Measurements from ENCODE around the gene SBK1. TPM values are rescaled to one million over a fixed set of nuclear protein-coding genes. Genes with fewer than 3 reads are reported as not detected.
"Not testable (repeated sequence)": the region's sequence is repeated elsewhere in the genome, so short reads cannot be mapped to it uniquely, and the experiment has no call there.

SBK1 gene
- total RNA-seq (1 to 10 TPM in 2 of 7 donors, under 1 TPM in 5; 0.37 to 1.5 (median 0.80) TPM), polyA plus RNA-seq (under 1 TPM; 0.32 to 0.79 TPM)
- long read RNA-seq, donor 1, result 0 reads
- long read RNA-seq, donor 2, full-length matches to known transcripts, result 4 of 11 reads
- long read RNA-seq, donor 2, partial matches to known transcripts, result 7 of 11 reads
- long read RNA-seq, donor 2, other reads (novel, unspliced or antisense), result 0 of 11 reads
- long read RNA-seq, donor 3, full-length matches to known transcripts, result 4 of 4 reads
- long read RNA-seq, donor 3, partial matches to known transcripts, result 0 of 4 reads
- long read RNA-seq, donor 3, other reads (novel, unspliced or antisense), result 0 of 4 reads

DNA sequence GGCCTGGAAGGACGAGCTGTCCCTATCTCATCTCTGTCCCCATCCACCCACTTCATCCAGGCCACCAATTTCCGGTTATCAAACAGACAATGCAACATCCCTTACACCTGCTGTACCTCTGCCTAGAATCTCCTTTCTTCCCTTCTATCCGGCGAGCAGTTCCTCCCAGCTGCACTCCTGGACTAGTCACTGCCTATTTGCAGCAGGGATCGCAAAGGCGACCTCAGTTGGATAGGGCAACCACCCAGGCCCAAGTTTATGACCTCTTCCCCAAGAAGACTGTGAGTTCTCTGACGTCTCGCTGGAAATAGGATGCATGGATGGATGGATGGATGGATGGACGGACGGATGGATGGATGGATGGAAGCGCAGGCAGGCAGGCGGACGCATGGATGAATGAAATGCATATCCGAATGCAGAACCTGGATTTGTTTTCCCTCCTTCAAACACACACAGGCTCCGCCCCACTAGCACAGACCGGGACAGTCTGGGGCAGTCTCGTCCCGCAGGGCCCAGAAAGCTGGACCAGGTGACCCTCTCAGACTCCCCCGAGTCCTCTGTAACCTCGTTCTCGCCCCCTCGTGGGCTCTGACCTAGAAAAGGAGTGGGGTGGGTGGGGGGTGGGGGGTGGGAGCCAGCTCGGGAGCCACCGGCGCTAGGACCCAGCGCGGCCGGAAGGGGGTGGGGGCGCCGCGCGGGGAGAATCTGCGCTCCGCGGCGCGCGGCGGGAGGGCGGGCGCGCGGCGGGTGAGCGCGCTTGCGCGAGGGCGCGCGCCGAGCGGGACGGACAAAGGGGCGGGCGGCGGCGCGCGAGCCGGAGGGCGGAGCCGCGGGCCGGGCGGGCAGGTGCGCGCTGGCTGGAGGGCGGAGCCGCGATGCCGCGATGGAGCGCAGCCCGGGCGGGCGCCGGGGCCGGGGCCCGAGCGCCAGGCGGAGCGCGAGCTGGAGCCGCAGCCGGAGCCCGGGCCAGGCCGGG lies at the start of gene SBK1:
Gene SBK1 (plus strand): TSS at position 875 of the 976 bp plus-strand sequence. CDS start 24,867 bp downstream, outside the sequence.
- H3K27me3 ChIP-seq, result no peaks in the 10 kb centered on the region
- TF ChIP-seq, protein P1, sequence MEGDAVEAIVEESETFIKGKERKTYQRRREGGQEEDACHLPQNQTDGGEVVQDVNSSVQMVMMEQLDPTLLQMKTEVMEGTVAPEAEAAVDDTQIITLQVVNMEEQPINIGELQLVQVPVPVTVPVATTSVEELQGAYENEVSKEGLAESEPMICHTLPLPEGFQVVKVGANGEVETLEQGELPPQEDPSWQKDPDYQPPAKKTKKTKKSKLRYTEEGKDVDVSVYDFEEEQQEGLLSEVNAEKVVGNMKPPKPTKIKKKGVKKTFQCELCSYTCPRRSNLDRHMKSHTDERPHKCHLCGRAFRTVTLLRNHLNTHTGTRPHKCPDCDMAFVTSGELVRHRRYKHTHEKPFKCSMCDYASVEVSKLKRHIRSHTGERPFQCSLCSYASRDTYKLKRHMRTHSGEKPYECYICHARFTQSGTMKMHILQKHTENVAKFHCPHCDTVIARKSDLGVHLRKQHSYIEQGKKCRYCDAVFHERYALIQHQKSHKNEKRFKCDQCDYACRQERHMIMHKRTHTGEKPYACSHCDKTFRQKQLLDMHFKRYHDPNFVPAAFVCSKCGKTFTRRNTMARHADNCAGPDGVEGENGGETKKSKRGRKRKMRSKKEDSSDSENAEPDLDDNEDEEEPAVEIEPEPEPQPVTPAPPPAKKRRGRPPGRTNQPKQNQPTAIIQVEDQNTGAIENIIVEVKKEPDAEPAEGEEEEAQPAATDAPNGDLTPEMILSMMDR (IDR thresholded peaks at IDR 0.05), result no peak
- no peaks in the 10 kb centered on the region for H3K36me3 ChIP-seq
- intact Hi-C loops (cut with DNase I), result no loop called here
- no peaks in the 10 kb centered on the region for H3K9me3 ChIP-seq
- 1 to 5% (median 2%) methylated on average over 21 to 87 of the region's 88 CpGs for WGBS, 3 donors
- peaks cover 7% of the 10 kb centered on the region for H3K4me1 ChIP-seq (ENCODE audit: insufficient read depth)
- H3K27ac ChIP-seq, result peak within 1 kb of the TSS in 1 of 2 donors; percentile 44
- peak within 1 kb of the TSS; percentile 45 for H3K4me3 ChIP-seq
- DNase-seq, result peak; percentile 61 to 83 (median 74)

DNA sequence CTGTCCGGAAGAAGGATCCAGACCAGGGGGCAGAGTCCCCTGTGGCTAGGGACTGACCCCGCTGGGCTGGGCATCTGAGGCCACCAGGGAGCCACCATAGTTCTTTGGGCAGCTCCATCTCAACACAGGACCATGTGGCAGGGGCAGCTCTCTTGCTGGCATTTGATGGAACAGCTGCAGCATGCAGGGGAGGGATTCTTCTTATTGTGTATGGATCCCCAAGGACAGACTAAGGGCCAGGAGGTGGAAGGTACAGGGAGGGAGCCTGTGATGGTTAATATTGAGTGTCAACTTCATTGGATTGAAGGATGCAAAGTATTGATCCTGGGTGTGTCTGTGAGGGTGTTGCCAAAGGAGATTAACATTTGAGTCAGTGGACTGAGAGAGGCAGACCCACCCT lies 42.8 kb upstream of the SBK1 start:
- H3K36me3 ChIP-seq; intact Hi-C loops (cut with DNase I); H3K4me1 ChIP-seq (ENCODE audit: insufficient read depth); DNase-seq; H3K4me3 ChIP-seq; H3K27me3 ChIP-seq; H3K9me3 ChIP-seq; H3K27ac ChIP-seq: not testable (repeated sequence)
- WGBS, 3 donors, result 77 to 89% (median 81%) methylated on average over 2 of the region's 2 CpGs

DNA sequence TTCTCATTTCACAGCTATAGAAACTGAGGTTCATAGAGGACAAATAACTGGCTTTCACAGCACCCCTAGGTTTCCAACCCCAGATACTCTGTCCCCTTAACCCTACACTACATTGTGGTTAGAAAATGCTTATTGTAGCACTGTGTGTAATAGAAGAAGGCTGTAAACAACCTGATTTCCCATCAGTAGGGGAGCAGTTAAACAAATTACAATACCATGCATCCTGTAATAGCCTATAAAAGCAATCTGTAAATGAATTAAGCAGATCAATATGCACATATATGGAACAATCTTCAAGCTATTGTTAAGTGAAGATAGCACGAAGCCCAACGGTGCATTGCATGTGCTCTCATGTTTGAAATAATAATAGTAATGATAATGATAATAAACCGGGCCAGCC lies 41.3 kb upstream of the SBK1 start:
- WGBS, 3 donors, result 37 to 53% (median 41%) methylated on average over 3 of the region's 3 CpGs
- Histone ChIP-seq H3K4me3 (no peak overlapping the region), H3K4me1 (ENCODE audit: insufficient read depth) (no peaks in the 10 kb centered on the region), H3K27me3 (no peaks in the 10 kb centered on the region), H3K27ac (no peak overlapping the region), H3K9me3 (no peaks in the 10 kb centered on the region), H3K36me3 (no peaks in the 10 kb centered on the region)
- TF ChIP-seq, protein P1 (IDR thresholded peaks at IDR 0.05), result no peak
- TF ChIP-seq EP300 (IDR thresholded peaks at IDR 0.05) (no peak), POLR2A (IDR thresholded peaks at IDR 0.05) (no peak)
- intact Hi-C loops (cut with DNase I), result no loop called here
- DNase-seq, result no peak

DNA sequence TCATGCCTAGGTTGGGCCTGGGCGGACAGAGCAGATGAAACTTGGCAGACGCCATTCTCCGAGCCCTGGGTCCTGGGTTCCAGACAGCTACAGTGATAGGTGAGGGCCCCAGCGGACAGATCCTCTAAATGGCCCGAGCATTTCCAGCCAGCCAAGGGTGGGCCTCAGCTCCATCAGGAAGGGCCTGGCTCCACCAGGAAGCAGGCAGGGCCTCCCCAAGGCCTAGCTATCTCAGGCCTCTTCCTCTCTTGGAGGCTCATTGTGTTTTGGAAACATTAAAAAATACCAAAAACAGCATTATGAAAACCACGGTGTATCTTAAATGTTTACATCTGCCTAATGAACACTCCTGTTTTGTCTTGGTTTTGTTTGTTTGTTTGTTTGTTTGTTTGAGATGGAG lies 38.2 kb upstream of the SBK1 start:
- Histone ChIP-seq H3K27ac (no peak overlapping the region), H3K36me3 (no peaks in the 10 kb centered on the region), H3K27me3 (no peaks in the 10 kb centered on the region), H3K4me1 (ENCODE audit: insufficient read depth) (no peaks in the 10 kb centered on the region), H3K4me3 (no peak overlapping the region), H3K9me3 (no peaks in the 10 kb centered on the region)
- TF ChIP-seq POLR2A (IDR thresholded peaks at IDR 0.05), result no peak
- no peak for TF ChIP-seq EP300 (IDR thresholded peaks at IDR 0.05)
- TF ChIP-seq, protein P1 (IDR thresholded peaks at IDR 0.05), result no peak
- 67 to 84% (median 74%) methylated on average over 6 of the region's 6 CpGs for WGBS, 3 donors
- DNase-seq, result no peak
- intact Hi-C loops (cut with DNase I), result no loop called here
